Neural cell (in vitro differentiated cells): Measurements from ENCODE around the gene LIPC. TPM values are rescaled to one million over a fixed set of nuclear protein-coding genes. Genes with fewer than 3 reads are reported as not detected.

Experiments
- H2AFZ ChIP-seq: fragments of 200-600, 300-800 bp; sonication (generic), shearing (Covaris generic); 2 replicates; pipeline ENCODE4 v1.6.0; 2014; ENCODE audit warnings: low read depth, mild to moderate bottlenecking, antibody characterized with exemption, low read length, moderate library complexity
- H3F3A ChIP-seq: fragments of 200-600 bp; shearing (Covaris generic); 2 replicates; pipeline ENCODE4 v1.6.1; 2016; ENCODE audit warnings: mild to moderate bottlenecking, moderate library complexity, mixed read lengths, antibody characterized with exemption, low read length; ENCODE audit not compliant: insufficient read depth, poor library complexity, severe bottlenecking
- H3K27ac ChIP-seq: fragments of 200-600, 300-800 bp; sonication (generic), shearing (Covaris generic); 2 replicates; pipeline ENCODE4 v1.5.1; 2014; ENCODE audit warnings: mild to moderate bottlenecking, low read length, moderate library complexity
- H3K27me3 ChIP-seq: fragments of 300-800, 200-600 bp; sonication (generic), shearing (Covaris generic); 2 replicates; pipeline ENCODE4 v1.6.0; 2014; ENCODE audit warnings: mild to moderate bottlenecking, low read depth, low read length, moderate library complexity; ENCODE audit not compliant: insufficient read depth
- H3K36me3 ChIP-seq: fragments of 300-800, 200-600 bp; sonication (generic), shearing (Covaris generic); 2 replicates; pipeline ENCODE4 v1.5.1; 2014; ENCODE audit warnings: mild to moderate bottlenecking, antibody characterized with exemption, low read length, moderate library complexity; ENCODE audit not compliant: insufficient read depth
- H3K4me2 ChIP-seq: fragments of 300-800, 200-600 bp; sonication (generic), shearing (Covaris generic); 2 replicates; pipeline ENCODE4 v1.6.0; 2014; ENCODE audit warnings: mild to moderate bottlenecking, low read length
- H3K4me3 ChIP-seq: fragments of 300-800, 200-600 bp; sonication (generic), shearing (Covaris generic); 2 replicates; pipeline ENCODE4 v1.5.1; 2014; ENCODE audit warnings: mild to moderate bottlenecking, low read length, moderate library complexity
- H3K79me2 ChIP-seq: fragments of 200-600 bp; shearing (Covaris generic); replicated peaks from 2 replicates; pipeline ENCODE4 v1.6.0; 2014; ENCODE audit warnings: mild to moderate bottlenecking, low read length, moderate library complexity; ENCODE audit not compliant: insufficient read depth
- H3K9ac ChIP-seq: fragments of 300-800, 200-600 bp; sonication (generic), shearing (Covaris generic); 2 replicates; pipeline ENCODE4 v1.6.1; 2016; ENCODE audit warnings: mild to moderate bottlenecking, low read length, mixed read lengths
- H3K9me2 ChIP-seq: fragments of 200-600 bp; shearing (Covaris generic); 2 replicates; pipeline ENCODE4 v1.6.1; 2016; ENCODE audit warnings: mild to moderate bottlenecking, low read length, mixed read lengths; ENCODE audit not compliant: insufficient read depth
- H3K9me3 ChIP-seq: fragments of 200-600, 300-800 bp; sonication (generic), shearing (Covaris generic); 2 replicates; pipeline ENCODE4 v1.6.1; 2016; ENCODE audit warnings: mild to moderate bottlenecking, mixed run types, low read length, moderate library complexity, mixed read lengths
- H4K20me1 ChIP-seq: fragments of 200-600 bp; shearing (Covaris generic); 2 replicates; pipeline ENCODE4 v1.6.1; 2016; ENCODE audit warnings: mild to moderate bottlenecking, mixed run types; ENCODE audit not compliant: insufficient read depth
- CTCF ChIP-seq: fragments of 450-650 bp; IDR thresholded peaks from 2 replicates; pipeline ENCODE4 v1.5.1; 2014; ENCODE audit warnings: antibody characterized with exemption, mild to moderate bottlenecking, moderate library complexity; ENCODE audit not compliant: poor library complexity, severe bottlenecking
- EP300 ChIP-seq: fragments of 450-650 bp; conservative IDR thresholded peaks from 2 replicates; pipeline ENCODE4 v1.6.1; 2014; ENCODE audit warnings: antibody characterized with exemption, mild to moderate bottlenecking, moderate library complexity; ENCODE audit not compliant: poor library complexity, severe bottlenecking
- EZH2 ChIP-seq: fragments of 200-600, 300-800 bp; shearing (Covaris generic), sonication (generic); IDR thresholded peaks from 2 replicates; pipeline ENCODE4 v1.6.1; 2014; ENCODE audit warnings: antibody characterized with exemption, low read length, borderline replicate concordance, mild to moderate bottlenecking; ENCODE audit not compliant: insufficient read depth, poor library complexity, severe bottlenecking
- MXI1 ChIP-seq: fragments of 450-650 bp; conservative IDR thresholded peaks from 2 replicates; pipeline ENCODE4 v1.6.1; 2014; ENCODE audit warnings: antibody characterized with exemption, mild to moderate bottlenecking; ENCODE audit not compliant: poor library complexity, severe bottlenecking
- POLR2AphosphoS5 ChIP-seq: IDR thresholded peaks from 2 replicates; pipeline ENCODE4 v1.6.1; 2012
- RAD21 ChIP-seq: fragments of 450-650 bp; conservative IDR thresholded peaks from 2 replicates; pipeline ENCODE4 v1.6.1; 2014; ENCODE audit warnings: antibody characterized with exemption, mild to moderate bottlenecking, moderate library complexity
- REST ChIP-seq: IDR thresholded peaks from 2 replicates; pipeline ENCODE4 v1.6.1; 2012; ENCODE audit warnings: borderline replicate concordance
- SMC3 ChIP-seq: fragments of 450-650 bp; conservative IDR thresholded peaks from 2 replicates; pipeline ENCODE4 v1.6.1; 2014; ENCODE audit warnings: antibody characterized with exemption, mild to moderate bottlenecking, moderate library complexity; ENCODE audit not compliant: poor library complexity
- TAF1 ChIP-seq: IDR thresholded peaks from 2 replicates; pipeline ENCODE4 v1.6.1; 2012; ENCODE audit warnings: low read depth
- polyA plus RNA-seq: library from polyadenylated mRNA; depleted of rRNA; stranded (reverse); fragments of >200 nt; gene quantifications from 2 replicates; pipeline ENCODE4 v1.2.3, GENCODE V29; 2014

LIPC gene
- polyA plus RNA-seq, 1 donor from 2014 or later: not detected

- no peak overlapping the region for H3K4me3 ChIP-seq
- H4K20me1 ChIP-seq: no peaks in the 10 kb centered on the region
- no peaks in the 10 kb centered on the region for H3K36me3 ChIP-seq
- no peaks in the 10 kb centered on the region for H3F3A ChIP-seq
- no peak overlapping the region for H3K4me2 ChIP-seq
- no peak for TF ChIP-seq SMC3
- no peak for TF ChIP-seq TAF1
- no peak for TF ChIP-seq MXI1
- TF ChIP-seq REST: no peak
- no peak for TF ChIP-seq EP300
- no peak for TF ChIP-seq CTCF
- TF ChIP-seq EZH2: no peak
- no peaks in the 10 kb centered on the region for H3K9me3 ChIP-seq
- no peaks in the 10 kb centered on the region for H3K9me2 ChIP-seq
- no peak overlapping the region for H3K9ac ChIP-seq
- no peaks in the 10 kb centered on the region for H3K79me2 ChIP-seq
- H3K27me3 ChIP-seq: no peaks in the 10 kb centered on the region
- H2AFZ ChIP-seq: no peak overlapping the region
- H3K27ac ChIP-seq: no peak overlapping the region
Observed at GRCh38 chr15:58392611-58393161, 39.1 kb upstream of the LIPC start.

- no peak overlapping the region for H3K9ac ChIP-seq
- H3K4me3 ChIP-seq: no peak overlapping the region
- H3K4me2 ChIP-seq: no peak overlapping the region
- no peaks in the 10 kb centered on the region for H3K9me2 ChIP-seq
- no peaks in the 10 kb centered on the region for H3K36me3 ChIP-seq
- no peaks in the 10 kb centered on the region for H3K27me3 ChIP-seq
- no peak overlapping the region for H3K27ac ChIP-seq
- H3F3A ChIP-seq: no peaks in the 10 kb centered on the region
- no peak overlapping the region for H2AFZ ChIP-seq
- H3K79me2 ChIP-seq: no peaks in the 10 kb centered on the region
- no peak for TF ChIP-seq MXI1
- no peak for TF ChIP-seq POLR2AphosphoS5
- no peak for TF ChIP-seq TAF1
- no peak for TF ChIP-seq EZH2
- TF ChIP-seq RAD21: no peak
- no peak for TF ChIP-seq CTCF
- TF ChIP-seq SMC3: no peak
- TF ChIP-seq REST: no peak
- TF ChIP-seq EP300: no peak
- H3K9me3 ChIP-seq: no peaks in the 10 kb centered on the region
- no peaks in the 10 kb centered on the region for H4K20me1 ChIP-seq
Observed at GRCh38 chr15:58393241-58393662, 38.5 kb upstream of the LIPC start.
